GM15510 (cell line): ENCODE measurements around the gene SGK1.

Source experiments
- POLR2A ChIP-seq: IDR thresholded peaks from 3 replicates; pipeline ENCODE4 v1.6.1; 2011; ENCODE audit warnings: borderline replicate concordance; ENCODE audit not compliant: insufficient read length; ENCODE audit errors: extremely low read depth

The SGK1 gene

DNA sequence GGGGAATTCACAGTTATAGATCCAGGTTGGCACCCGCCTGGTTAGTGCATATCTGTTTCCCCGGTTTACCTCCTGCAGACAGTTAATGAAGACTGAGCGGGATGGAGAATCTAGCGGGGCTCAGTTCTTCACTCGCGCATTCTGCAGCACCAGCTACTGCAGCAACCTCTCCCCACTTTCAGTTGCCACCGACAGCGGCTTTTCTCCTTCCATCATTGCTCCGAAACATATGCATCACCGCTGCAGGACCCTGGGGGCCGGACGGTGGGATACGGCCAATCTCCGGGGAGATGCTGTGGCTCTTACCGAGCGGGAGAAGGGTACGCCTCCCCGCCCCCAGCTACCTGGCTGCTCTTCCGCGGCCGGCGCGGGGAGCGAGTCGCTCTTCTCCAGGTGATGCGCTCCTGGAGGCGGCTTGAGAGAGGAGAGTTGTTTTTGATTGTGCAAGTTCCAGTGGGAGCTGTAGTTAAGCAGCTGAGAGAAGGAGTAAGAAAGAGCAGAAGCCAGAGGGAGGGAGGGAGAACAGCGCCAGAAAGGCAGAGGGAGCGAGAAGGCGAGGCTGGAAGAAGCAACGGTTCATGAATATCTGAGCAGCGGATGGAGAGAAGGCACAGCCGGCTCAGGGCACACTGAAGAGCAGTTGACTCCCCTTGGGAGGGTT lies at the start of gene SGK1:
TSS of gene SGK1 (minus strand) at position 642 of the 661 bp plus-strand sequence. CDS start 652 bp downstream, outside the sequence.
- no peak for TF ChIP-seq POLR2A

- TF ChIP-seq POLR2A, result no peak
Measured at GRCh38 chr6:134363323-134364039, 45.6 kb upstream of the SGK1 start.

DNA sequence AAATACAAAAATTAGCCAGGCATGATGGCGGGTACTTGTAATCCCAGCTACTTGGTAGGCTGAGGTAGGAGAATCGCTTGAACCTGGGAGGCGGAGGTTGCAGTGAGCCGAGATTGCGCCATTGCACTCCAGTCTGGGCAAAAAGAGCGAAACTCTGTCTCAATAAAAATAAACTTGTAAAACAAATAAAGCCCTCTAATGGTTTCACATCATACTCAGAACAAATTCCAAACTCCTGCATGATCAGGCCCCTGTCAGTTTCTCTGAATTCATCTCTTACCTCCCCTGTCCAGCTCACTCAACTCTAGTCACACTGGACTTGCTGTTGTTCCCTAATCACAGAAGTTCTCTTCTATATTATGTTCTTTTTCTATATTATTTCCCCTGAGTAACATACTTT lies 43.1 kb upstream of the SGK1 start:
- TF ChIP-seq POLR2A, result no peak

- TF ChIP-seq POLR2A, result no peak
Measured at GRCh38 chr6:134359302-134359701, 41.4 kb upstream of the SGK1 start.

DNA sequence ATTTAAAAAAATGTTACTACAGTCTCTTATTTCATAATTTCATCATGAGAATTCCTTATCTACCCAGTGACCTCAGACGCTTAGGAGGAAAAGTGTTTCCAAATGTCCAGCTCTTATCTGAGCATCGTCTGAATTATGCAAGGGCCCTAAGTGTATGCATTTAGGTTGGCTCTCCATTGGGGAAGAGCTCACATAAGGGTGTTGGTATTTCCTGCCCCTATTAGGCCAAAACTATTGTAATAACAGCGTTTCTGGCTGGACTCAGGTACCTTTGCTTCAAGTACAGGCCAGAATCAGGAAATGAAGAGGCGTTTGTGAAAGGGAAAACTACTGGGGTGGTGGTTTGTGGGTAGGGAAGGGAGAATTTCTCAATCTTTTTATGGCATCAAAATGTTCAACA lies 40.4 kb upstream of the SGK1 start:
- no peak for TF ChIP-seq POLR2A

GRCh38 chr6:134357022-134357487 lies 39.1 kb upstream of the SGK1 start:
- no peak for TF ChIP-seq POLR2A

DNA sequence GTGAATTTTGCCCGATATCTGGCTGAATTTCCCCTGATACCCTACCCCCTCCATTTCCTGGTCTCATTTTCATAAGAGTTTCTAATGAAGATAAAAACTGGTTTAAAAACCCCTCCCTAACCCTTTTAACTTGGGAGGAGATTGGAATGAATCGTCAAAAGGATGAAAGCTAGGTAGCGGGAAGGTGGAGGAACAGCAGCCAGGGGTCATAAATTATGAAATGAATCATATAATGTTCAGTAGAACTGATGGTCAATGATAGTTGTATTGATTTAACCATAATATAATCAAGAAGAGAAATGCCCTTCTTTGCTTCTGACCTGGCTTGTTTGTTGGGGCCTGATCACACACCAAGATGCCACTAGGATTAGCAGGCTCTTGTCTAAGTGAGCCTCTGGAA lies 38.5 kb upstream of the SGK1 start:
- no peak for TF ChIP-seq POLR2A

GRCh38 chr6:134352786-134353480 lies 35.0 kb upstream of the SGK1 start:
- no peak for TF ChIP-seq POLR2A

GRCh38 chr6:134351615-134352474 lies 33.9 kb upstream of the SGK1 start:
- TF ChIP-seq POLR2A, result no peak

GRCh38 chr6:134347885-134348805 lies 30.2 kb upstream of the SGK1 start:
- no peak for TF ChIP-seq POLR2A

DNA sequence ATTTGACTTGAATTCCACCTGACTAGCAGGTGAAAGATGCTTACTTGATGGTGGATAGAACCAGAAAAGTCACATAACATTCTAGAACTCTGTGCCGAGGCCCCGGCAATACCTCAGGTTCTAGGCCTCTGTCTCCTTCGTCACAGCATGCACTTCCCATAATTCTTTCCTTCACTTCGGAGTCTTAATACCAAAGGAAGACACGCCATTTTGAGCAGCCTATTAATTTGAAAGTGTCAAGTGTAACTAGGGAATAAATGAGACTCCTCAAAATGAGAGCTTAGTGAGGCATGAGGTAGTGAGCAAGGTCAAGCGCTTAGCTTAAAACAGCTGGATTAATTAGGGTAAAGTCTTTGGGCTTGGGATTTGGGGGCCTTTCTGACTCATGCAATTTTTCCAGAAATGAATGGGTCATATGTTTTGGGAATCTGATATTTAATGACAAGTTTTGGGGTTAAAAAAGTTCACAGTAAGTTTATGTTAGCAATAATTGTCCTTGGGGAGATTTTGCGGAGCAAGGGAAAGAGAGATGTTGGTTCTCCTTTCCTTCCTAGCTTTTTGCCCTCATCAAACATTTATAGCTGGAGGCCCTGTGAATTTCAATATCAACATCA lies 29.1 kb upstream of the SGK1 start:
- TF ChIP-seq POLR2A, result no peak

- no peak for TF ChIP-seq POLR2A
Measured at GRCh38 chr6:134345789-134346188, 27.9 kb upstream of the SGK1 start.

DNA sequence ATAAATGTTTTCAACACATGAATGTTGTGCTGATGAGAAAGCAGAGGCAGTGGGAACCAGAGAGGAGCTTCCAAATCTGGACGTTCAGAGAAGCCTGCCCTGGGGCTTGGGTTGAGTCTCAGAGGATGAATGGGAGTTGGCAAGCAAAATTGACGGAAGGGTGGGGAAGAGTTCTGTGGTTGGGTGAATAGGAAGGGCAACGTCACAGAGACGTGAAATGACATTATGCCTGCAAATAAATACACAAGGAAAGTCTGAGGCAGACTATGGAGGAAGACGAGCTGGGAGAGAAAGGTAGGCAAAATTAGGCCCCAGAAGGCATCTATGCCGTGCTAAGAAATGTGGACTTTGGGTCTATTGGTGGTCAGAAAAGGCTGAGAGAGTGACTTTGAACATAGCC lies 25.2 kb upstream of the SGK1 start:
- no peak for TF ChIP-seq POLR2A

DNA sequence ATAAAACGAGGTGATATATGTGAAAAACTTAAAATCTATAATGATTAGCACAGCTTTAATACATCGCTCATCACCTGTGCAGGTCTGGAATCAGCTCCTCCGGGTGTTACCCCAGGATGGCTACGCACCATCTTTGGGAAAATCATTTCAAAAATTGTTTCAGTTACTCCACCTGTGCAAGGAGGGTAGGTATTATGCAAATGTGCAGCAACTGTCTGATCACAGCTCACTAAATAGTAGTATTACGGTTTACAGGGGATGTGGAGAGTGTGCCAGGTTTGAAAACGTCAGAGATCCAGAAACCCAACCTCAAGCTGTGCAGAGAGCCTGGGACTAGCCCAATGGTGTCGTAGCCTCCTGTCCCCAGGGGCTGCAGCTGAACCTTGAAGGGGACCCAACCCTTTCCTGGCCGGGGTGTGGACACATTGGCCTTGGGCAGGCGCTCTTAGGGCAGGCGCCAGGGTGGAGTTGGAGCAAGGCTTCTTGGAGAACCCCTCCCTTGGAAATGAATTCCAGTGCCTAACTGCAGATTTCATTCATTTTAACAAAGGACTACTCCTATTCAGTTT lies 24.2 kb upstream of the SGK1 start:
- TF ChIP-seq POLR2A, result no peak
